WTC11 (cell line): ENCODE results near the gene CDH13. TPM values are rescaled to one million over a fixed set of nuclear protein-coding genes. Genes with fewer than 3 reads are reported as not detected.
A peak's percentile ranks its signal among the peaks of the same experiment; 100 is the strongest.

ENCODE experiments used
- ATAC-seq: fragments of 200-7000 bp; cut with Tn5 transposase; 2 replicates; pipeline ENCODE4 v1.10.0; 2021; ENCODE audit warnings: mild to moderate bottlenecking, moderate library complexity
- CTCF ChIA-PET: fragments of 300-600 bp; sonication (Branson Sonifier 250); formaldehyde crosslinking; loops from one replicate; lab custom pipeline; 2021; ENCODE audit warnings: antibody characterized with exemption; lab: Charles Lee
- POLR2A ChIA-PET: fragments of 350-600 bp; sonication (Branson Sonifier 250); formaldehyde crosslinking; loops from one replicate; lab custom pipeline; 2021; ENCODE audit warnings: antibody characterized with exemption; lab: Charles Lee
- DNase-seq: peaks from one replicate; pipeline ENCODE4 v3.0.0; 2021; ENCODE audit warnings: low spot score
- H3K27ac Mint-ChIP-seq: 2 replicates; pipeline ENCODE4 v1.8.0; 2021; ENCODE audit warnings: mixed read lengths
- H3K27me3 Mint-ChIP-seq: 2 replicates; pipeline ENCODE4 v1.8.0; 2021; ENCODE audit warnings: low read depth, mild to moderate bottlenecking, moderate library complexity, mixed read lengths
- H3K36me3 Mint-ChIP-seq: 2 replicates; pipeline ENCODE4 v1.8.0; 2021; ENCODE audit warnings: mixed read lengths
- H3K4me1 Mint-ChIP-seq: 2 replicates; pipeline ENCODE4 v1.8.0; 2022; ENCODE audit warnings: mixed read lengths
- H3K4me3 Mint-ChIP-seq: 2 replicates; pipeline ENCODE4 v1.8.0; 2021; ENCODE audit warnings: mild to moderate bottlenecking, moderate library complexity, mixed read lengths
- H3K9me3 Mint-ChIP-seq: 2 replicates; pipeline ENCODE4 v1.8.0; 2021; ENCODE audit warnings: mixed read lengths
- CBFB ChIP-seq: sonication (generic); formaldehyde crosslinking; IDR thresholded peaks from 2 replicates; pipeline ENCODE4 v1.8.1; 2022; ENCODE audit warnings: mild to moderate bottlenecking, low read depth, missing genetic modification reagents
- CREB1 ChIP-seq: sonication (generic); formaldehyde crosslinking; IDR thresholded peaks from 2 replicates; pipeline ENCODE4 v1.8.0; 2023; ENCODE audit warnings: mild to moderate bottlenecking, missing genetic modification reagents
- ETV6 ChIP-seq: sonication (generic); formaldehyde crosslinking; IDR thresholded peaks from 2 replicates; pipeline ENCODE4 v1.8.1; 2022; ENCODE audit warnings: mild to moderate bottlenecking, missing genetic modification reagents
- FOXJ3 ChIP-seq: sonication (generic); formaldehyde crosslinking; IDR thresholded peaks from 2 replicates; pipeline ENCODE4 v1.9.0; 2021; ENCODE audit warnings: missing genetic modification reagents, mild to moderate bottlenecking, borderline replicate concordance
- FOXK1 ChIP-seq: sonication (generic); formaldehyde crosslinking; IDR thresholded peaks from 2 replicates; pipeline ENCODE4 v1.8.0; 2022; ENCODE audit warnings: mild to moderate bottlenecking, moderate library complexity, missing genetic modification reagents
- FOXP1 ChIP-seq: sonication (generic); formaldehyde crosslinking; IDR thresholded peaks from 2 replicates; pipeline ENCODE4 v1.8.0; 2022; ENCODE audit warnings: missing genetic modification reagents, mild to moderate bottlenecking, moderate library complexity, borderline replicate concordance
- GRHL2 ChIP-seq: fragments of 250-450 bp; sonication (Bioruptor Pico); IDR thresholded peaks from 2 replicates; pipeline ENCODE4 v1.8.0; 2022; ENCODE audit warnings: mild to moderate bottlenecking, moderate library complexity; ENCODE audit not compliant: insufficient replicate concordance, severe bottlenecking
- NFE2L1 ChIP-seq: sonication (generic); formaldehyde crosslinking; IDR thresholded peaks from 2 replicates; pipeline ENCODE4 v1.8.1; 2023; ENCODE audit warnings: missing genetic modification reagents
- NFYB ChIP-seq: sonication (generic); formaldehyde crosslinking; conservative IDR thresholded peaks from 2 replicates; pipeline ENCODE4 v1.8.0; 2022; ENCODE audit warnings: low read depth, missing genetic modification reagents
- NR2C2 ChIP-seq: sonication (generic); formaldehyde crosslinking; IDR thresholded peaks from 2 replicates; pipeline ENCODE4 v1.8.0; 2022; ENCODE audit warnings: mild to moderate bottlenecking, missing genetic modification reagents
- SMAD3 ChIP-seq: sonication (generic); formaldehyde crosslinking; IDR thresholded peaks from 2 replicates; pipeline ENCODE4 v1.8.0; 2022; ENCODE audit warnings: missing genetic modification reagents, mild to moderate bottlenecking, borderline replicate concordance
- SMAD4 ChIP-seq: sonication (generic); formaldehyde crosslinking; IDR thresholded peaks from 2 replicates; pipeline ENCODE4 v1.8.0; 2022; ENCODE audit warnings: mild to moderate bottlenecking, missing genetic modification reagents
- TCF7 ChIP-seq: sonication (generic); formaldehyde crosslinking; IDR thresholded peaks from 2 replicates; pipeline ENCODE4 v1.8.0; 2022; ENCODE audit warnings: mild to moderate bottlenecking, low read depth, missing genetic modification reagents, moderate library complexity
- TEAD1 ChIP-seq: sonication (generic); formaldehyde crosslinking; IDR thresholded peaks from 2 replicates; pipeline ENCODE4 v1.8.0; 2022; ENCODE audit warnings: mild to moderate bottlenecking, missing genetic modification reagents
- ZBTB43 ChIP-seq: sonication (generic); formaldehyde crosslinking; IDR thresholded peaks from 2 replicates; pipeline ENCODE4 v1.8.1; 2023; ENCODE audit warnings: mild to moderate bottlenecking, missing genetic modification reagents
- total RNA-seq: library from RNA; stranded (reverse); gene quantifications from 3 replicates; pipeline ENCODE4 v1.2.3, GENCODE V29; 2021
- TF ChIP-seq, protein P1 (sequence below): sonication (generic); formaldehyde crosslinking; IDR thresholded peaks from 2 replicates; pipeline ENCODE4 v1.8.1; 2022; ENCODE audit warnings: mild to moderate bottlenecking, missing genetic modification reagents, moderate library complexity, borderline replicate concordance
- TF ChIP-seq, protein P2 (sequence below): sonication (generic); formaldehyde crosslinking; IDR thresholded peaks from 2 replicates; pipeline ENCODE4 v1.8.1; 2023; ENCODE audit warnings: mild to moderate bottlenecking, missing genetic modification reagents, moderate library complexity
- TF ChIP-seq, protein P3 (sequence below): sonication (generic); formaldehyde crosslinking; IDR thresholded peaks from 2 replicates; pipeline ENCODE4 v1.8.0; 2022; ENCODE audit warnings: mild to moderate bottlenecking, missing genetic modification reagents
- TF ChIP-seq, protein P4 (sequence below): sonication (generic); formaldehyde crosslinking; IDR thresholded peaks from 2 replicates; pipeline ENCODE4 v1.8.0; 2023; ENCODE audit warnings: missing genetic modification reagents, mild to moderate bottlenecking, borderline replicate concordance

The CDH13 gene
- total RNA-seq, 1 experiment from 2014 or later = 0.81 TPM

DNA sequence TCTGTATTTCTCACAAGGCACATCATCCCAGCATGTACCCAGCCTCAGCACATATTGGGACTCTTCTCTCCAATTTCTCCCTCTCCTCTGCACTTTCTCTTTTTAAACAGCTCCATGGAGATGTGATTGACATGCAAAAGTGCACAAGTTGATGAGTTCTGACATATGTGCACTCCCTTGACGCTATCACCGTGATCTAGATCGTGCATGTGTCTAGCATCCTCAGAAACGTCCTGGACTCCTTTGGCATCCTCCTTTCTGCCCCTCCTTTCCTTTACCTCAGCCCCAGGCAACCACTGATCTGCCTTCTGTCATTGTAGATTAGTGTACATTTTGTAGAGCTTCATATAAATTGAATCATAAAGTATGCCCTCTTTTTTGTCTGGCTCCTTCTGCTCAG is 1073.0 kb downstream of the CDH13 start (continued):
- TF ChIP-seq FOXJ3 (CRISPR knock-in tag) = no peak
- TF ChIP-seq, protein P1, sequence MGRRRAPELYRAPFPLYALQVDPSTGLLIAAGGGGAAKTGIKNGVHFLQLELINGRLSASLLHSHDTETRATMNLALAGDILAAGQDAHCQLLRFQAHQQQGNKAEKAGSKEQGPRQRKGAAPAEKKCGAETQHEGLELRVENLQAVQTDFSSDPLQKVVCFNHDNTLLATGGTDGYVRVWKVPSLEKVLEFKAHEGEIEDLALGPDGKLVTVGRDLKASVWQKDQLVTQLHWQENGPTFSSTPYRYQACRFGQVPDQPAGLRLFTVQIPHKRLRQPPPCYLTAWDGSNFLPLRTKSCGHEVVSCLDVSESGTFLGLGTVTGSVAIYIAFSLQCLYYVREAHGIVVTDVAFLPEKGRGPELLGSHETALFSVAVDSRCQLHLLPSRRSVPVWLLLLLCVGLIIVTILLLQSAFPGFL (CRISPR knock-in tag) = no peak
- no peak for TF ChIP-seq SMAD4 (CRISPR knock-in tag)

- Mint-ChIP-seq H3K4me3 (no peak overlapping the region), H3K27ac (no peak overlapping the region), H3K27me3 (peaks cover 3% of the 10 kb centered on the region), H3K9me3 (peaks cover 1% of the 10 kb centered on the region; the same call in 1 of the 2 replicates), H3K4me1 (no peaks in the 10 kb centered on the region), H3K36me3 (no peaks in the 10 kb centered on the region)
- DNase-seq = no peak
- ATAC-seq = no peak
- TF ChIP-seq GRHL2 (CRISPR knock-in tag) = no peak
- no peak for TF ChIP-seq CBFB
- POLR2A ChIA-PET = no interaction called here
- CTCF ChIA-PET = no interaction called here
Measured at GRCh38 chr16:83700918-83701317, 1074.1 kb downstream of the CDH13 start.

DNA sequence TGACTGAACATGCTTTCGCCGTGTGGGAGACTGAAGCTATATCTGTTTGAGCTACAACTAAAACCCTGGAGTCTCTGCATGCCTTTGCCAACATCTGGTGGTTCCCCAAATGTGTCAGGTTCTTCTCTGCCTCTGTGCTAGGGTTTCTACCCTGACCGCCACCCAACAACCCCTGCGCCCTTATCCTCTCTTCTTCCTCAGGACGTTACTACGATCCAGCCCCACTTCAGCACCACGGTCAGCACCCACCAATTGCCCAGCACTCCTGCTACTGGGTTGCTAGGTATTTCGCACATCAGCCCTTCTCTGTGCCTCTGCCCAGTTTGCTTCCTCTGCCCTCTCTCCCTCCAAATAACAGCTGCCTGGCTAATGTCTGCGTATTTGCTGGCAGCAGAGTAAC is 1074.7 kb downstream of the CDH13 start:
- POLR2A ChIA-PET = no interaction called here
- peaks cover 3% of the 10 kb centered on the region for H3K27me3 Mint-ChIP-seq
- H3K4me3 Mint-ChIP-seq = no peak overlapping the region
- no peaks in the 10 kb centered on the region for H3K4me1 Mint-ChIP-seq
- CTCF ChIA-PET = interaction anchor here (1.2 kb wide), 1 partner anchor 186 kb away, joined by 3 read pairs; no protein-coding TSS in a partner anchor
- peaks cover 3% of the 10 kb centered on the region; the same call in 1 of the 2 replicates for H3K9me3 Mint-ChIP-seq
- H3K36me3 Mint-ChIP-seq = no peaks in the 10 kb centered on the region
- no peak overlapping the region for H3K27ac Mint-ChIP-seq
- DNase-seq (peak; percentile 86), ATAC-seq (peak; percentile 97)
- TF ChIP-seq, protein P2, sequence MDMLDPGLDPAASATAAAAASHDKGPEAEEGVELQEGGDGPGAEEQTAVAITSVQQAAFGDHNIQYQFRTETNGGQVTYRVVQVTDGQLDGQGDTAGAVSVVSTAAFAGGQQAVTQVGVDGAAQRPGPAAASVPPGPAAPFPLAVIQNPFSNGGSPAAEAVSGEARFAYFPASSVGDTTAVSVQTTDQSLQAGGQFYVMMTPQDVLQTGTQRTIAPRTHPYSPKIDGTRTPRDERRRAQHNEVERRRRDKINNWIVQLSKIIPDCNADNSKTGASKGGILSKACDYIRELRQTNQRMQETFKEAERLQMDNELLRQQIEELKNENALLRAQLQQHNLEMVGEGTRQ (CRISPR knock-in tag) = no peak
- TF ChIP-seq FOXK1 (CRISPR knock-in tag) = 0 out of 2 replicates have a peak, but pooled peaks have one; percentile 44
- TF ChIP-seq NFE2L1 (CRISPR knock-in tag) = peak; percentile 93; the same call in 1 of the 2 replicates
- no peak for TF ChIP-seq CREB1
- TF ChIP-seq, protein P1 (CRISPR knock-in tag) = 0 out of 2 replicates have a peak, but pooled peaks have one; percentile 40
- TF ChIP-seq, protein P3, sequence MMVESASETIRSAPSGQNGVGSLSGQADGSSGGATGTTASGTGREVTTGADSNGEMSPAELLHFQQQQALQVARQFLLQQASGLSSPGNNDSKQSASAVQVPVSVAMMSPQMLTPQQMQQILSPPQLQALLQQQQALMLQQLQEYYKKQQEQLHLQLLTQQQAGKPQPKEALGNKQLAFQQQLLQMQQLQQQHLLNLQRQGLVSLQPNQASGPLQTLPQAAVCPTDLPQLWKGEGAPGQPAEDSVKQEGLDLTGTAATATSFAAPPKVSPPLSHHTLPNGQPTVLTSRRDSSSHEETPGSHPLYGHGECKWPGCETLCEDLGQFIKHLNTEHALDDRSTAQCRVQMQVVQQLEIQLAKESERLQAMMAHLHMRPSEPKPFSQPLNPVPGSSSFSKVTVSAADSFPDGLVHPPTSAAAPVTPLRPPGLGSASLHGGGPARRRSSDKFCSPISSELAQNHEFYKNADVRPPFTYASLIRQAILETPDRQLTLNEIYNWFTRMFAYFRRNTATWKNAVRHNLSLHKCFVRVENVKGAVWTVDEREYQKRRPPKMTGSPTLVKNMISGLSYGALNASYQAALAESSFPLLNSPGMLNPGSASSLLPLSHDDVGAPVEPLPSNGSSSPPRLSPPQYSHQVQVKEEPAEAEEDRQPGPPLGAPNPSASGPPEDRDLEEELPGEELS = peak; percentile 79; the same call in 1 of the 2 replicates
- peak; percentile 81; the same call in 1 of the 2 replicates for TF ChIP-seq FOXP1 (CRISPR knock-in tag)
- TF ChIP-seq SMAD3 (CRISPR knock-in tag) = no peak; the same call in 1 of the 2 replicates
- TF ChIP-seq ZBTB43 = peak; percentile 64; the same call in 1 of the 2 replicates
- TF ChIP-seq ETV6 (CRISPR knock-in tag) = no peak
- peak; percentile 73; the same call in 1 of the 2 replicates for TF ChIP-seq TCF7 (CRISPR knock-in tag)
- TF ChIP-seq NFYB = no peak
- TF ChIP-seq, protein P4, sequence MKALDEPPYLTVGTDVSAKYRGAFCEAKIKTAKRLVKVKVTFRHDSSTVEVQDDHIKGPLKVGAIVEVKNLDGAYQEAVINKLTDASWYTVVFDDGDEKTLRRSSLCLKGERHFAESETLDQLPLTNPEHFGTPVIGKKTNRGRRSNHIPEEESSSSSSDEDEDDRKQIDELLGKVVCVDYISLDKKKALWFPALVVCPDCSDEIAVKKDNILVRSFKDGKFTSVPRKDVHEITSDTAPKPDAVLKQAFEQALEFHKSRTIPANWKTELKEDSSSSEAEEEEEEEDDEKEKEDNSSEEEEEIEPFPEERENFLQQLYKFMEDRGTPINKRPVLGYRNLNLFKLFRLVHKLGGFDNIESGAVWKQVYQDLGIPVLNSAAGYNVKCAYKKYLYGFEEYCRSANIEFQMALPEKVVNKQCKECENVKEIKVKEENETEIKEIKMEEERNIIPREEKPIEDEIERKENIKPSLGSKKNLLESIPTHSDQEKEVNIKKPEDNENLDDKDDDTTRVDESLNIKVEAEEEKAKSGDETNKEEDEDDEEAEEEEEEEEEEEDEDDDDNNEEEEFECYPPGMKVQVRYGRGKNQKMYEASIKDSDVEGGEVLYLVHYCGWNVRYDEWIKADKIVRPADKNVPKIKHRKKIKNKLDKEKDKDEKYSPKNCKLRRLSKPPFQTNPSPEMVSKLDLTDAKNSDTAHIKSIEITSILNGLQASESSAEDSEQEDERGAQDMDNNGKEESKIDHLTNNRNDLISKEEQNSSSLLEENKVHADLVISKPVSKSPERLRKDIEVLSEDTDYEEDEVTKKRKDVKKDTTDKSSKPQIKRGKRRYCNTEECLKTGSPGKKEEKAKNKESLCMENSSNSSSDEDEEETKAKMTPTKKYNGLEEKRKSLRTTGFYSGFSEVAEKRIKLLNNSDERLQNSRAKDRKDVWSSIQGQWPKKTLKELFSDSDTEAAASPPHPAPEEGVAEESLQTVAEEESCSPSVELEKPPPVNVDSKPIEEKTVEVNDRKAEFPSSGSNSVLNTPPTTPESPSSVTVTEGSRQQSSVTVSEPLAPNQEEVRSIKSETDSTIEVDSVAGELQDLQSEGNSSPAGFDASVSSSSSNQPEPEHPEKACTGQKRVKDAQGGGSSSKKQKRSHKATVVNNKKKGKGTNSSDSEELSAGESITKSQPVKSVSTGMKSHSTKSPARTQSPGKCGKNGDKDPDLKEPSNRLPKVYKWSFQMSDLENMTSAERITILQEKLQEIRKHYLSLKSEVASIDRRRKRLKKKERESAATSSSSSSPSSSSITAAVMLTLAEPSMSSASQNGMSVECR = peak; percentile 74; the same call in 1 of the 2 replicates
- TF ChIP-seq TEAD1 = peak; percentile 78
- no peak for TF ChIP-seq NR2C2
